HepG2 (cell line): ENCODE results near the gene SERPINF2. TPM values are rescaled to one million over a fixed set of nuclear protein-coding genes. Genes with fewer than 3 reads are reported as not detected.

ENCODE experiments used
- ELK4 ChIP-seq: sonication (generic); formaldehyde crosslinking; IDR thresholded peaks from 2 replicates; pipeline ENCODE4 v1.9.0; 2021; ENCODE audit warnings: missing genetic modification reagents, borderline replicate concordance
- GATAD2A ChIP-seq: IDR thresholded peaks from 2 replicates; pipeline ENCODE4 v1.6.1; 2016
- HMGA1 ChIP-seq: sonication (generic); formaldehyde crosslinking; conservative IDR thresholded peaks from 2 replicates; pipeline ENCODE4 v1.4.0; 2020; ENCODE audit warnings: missing genetic modification reagents
- KAT8 ChIP-seq: IDR thresholded peaks from 2 replicates; pipeline ENCODE4 v1.6.1; 2016; ENCODE audit warnings: missing genetic modification reagents, missing compliant biosample characterization
- LBX2 ChIP-seq: sonication (generic); formaldehyde crosslinking; IDR thresholded peaks from 2 replicates; pipeline ENCODE4 v1.5.0; 2020; ENCODE audit warnings: missing genetic modification reagents, mild to moderate bottlenecking, borderline replicate concordance
- PHB2 ChIP-seq: fragments of 450-650 bp; IDR thresholded peaks from 2 replicates; pipeline ENCODE4 v1.6.1; 2018; ENCODE audit not compliant: partially characterized antibody
- POGZ ChIP-seq: sonication (generic); formaldehyde crosslinking; IDR thresholded peaks from 2 replicates; pipeline ENCODE4 v1.4.0; 2020; ENCODE audit warnings: mild to moderate bottlenecking, missing genetic modification reagents
- SMAD1 ChIP-seq: sonication (generic); formaldehyde crosslinking; IDR thresholded peaks from 2 replicates; pipeline ENCODE4 v1.4.0; 2020; ENCODE audit warnings: missing genetic modification reagents, low read depth, mild to moderate bottlenecking, borderline replicate concordance
- TAF15 ChIP-seq: fragments of 200-400 bp; formaldehyde crosslinking; IDR thresholded peaks from one replicate; pipeline ENCODE4 v1.6.1; 2018; ENCODE audit warnings: mild to moderate bottlenecking, low read depth, low read length; ENCODE audit not compliant: poor library complexity, severe bottlenecking
- ZFAT ChIP-seq: sonication (generic); formaldehyde crosslinking; conservative IDR thresholded peaks from 2 replicates; pipeline ENCODE4 v1.8.1; 2023; ENCODE audit warnings: missing genetic modification reagents, inconsistent platforms
- ZMYM4 ChIP-seq: sonication (generic); formaldehyde crosslinking; IDR thresholded peaks from 2 replicates; pipeline ENCODE4 v1.8.1; 2023; ENCODE audit warnings: mild to moderate bottlenecking, missing genetic modification reagents
- ZNF383 ChIP-seq: sonication (generic); formaldehyde crosslinking; IDR thresholded peaks from 2 replicates; pipeline ENCODE4 v1.4.0; 2020; ENCODE audit warnings: missing genetic modification reagents, mild to moderate bottlenecking, borderline replicate concordance
- ZNF530 ChIP-seq: sonication (generic); formaldehyde crosslinking; IDR thresholded peaks from 2 replicates; pipeline ENCODE4 v1.5.0; 2020; ENCODE audit warnings: low read depth, mild to moderate bottlenecking, missing genetic modification reagents
- ZUFSP ChIP-seq: sonication (generic); formaldehyde crosslinking; IDR thresholded peaks from 2 replicates; pipeline ENCODE4 v1.9.0; 2021; ENCODE audit warnings: missing genetic modification reagents, mild to moderate bottlenecking, borderline replicate concordance
- polyA plus RNA-seq, 8 experiments: library from polyadenylated mRNA; depleted of rRNA in 3 of 8; stranded (reverse) in 7 of 8; unstranded in 1 of 8; fragments of >200 nt; fragmentation: Illumina TruSeq in 4 of 8; extraction: Trizol in 4 of 8; gene quantifications; 2 replicates each; pipeline versions ENCODE4 v1.2.1 to v1.2.3, GENCODE V29; 2011 to 2016; ENCODE audit warnings: low read depth in 4 of 8, missing spikeins in 1 of 8, mixed read lengths in 1 of 8; ENCODE audit not compliant: insufficient read depth in 1 of 8
- total RNA-seq, 5 experiments: library from RNA; depleted of rRNA; stranded (reverse); fragments of >200 nt; fragmentation: Illumina TruSeq; extraction: Trizol; gene quantifications; 2 replicates each; pipeline ENCODE4 v1.2.3, GENCODE V29; 2016; ENCODE audit warnings: low read depth in 1 of 5
- TF ChIP-seq, protein P1 (sequence below): sonication (generic); formaldehyde crosslinking; IDR thresholded peaks from 2 replicates; pipeline ENCODE4 v1.4.0; 2020; ENCODE audit warnings: missing genetic modification reagents, borderline replicate concordance
- TF ChIP-seq, protein P2 (sequence below): sonication (generic); formaldehyde crosslinking; IDR thresholded peaks from 2 replicates; pipeline ENCODE4 v1.4.0; 2020; ENCODE audit warnings: low read depth, mild to moderate bottlenecking, missing genetic modification reagents
- TF ChIP-seq, protein P3 (sequence below): sonication (generic); formaldehyde crosslinking; IDR thresholded peaks from 2 replicates; pipeline ENCODE4 v1.5.0; 2020; ENCODE audit warnings: mild to moderate bottlenecking, missing genetic modification reagents

The SERPINF2 gene
- total and polyA plus RNA-seq, 2 of the 13 experiments (the other 11 are each of a cell fraction or from before 2014, with no cell fraction given): 309 to 548 TPM

DNA sequence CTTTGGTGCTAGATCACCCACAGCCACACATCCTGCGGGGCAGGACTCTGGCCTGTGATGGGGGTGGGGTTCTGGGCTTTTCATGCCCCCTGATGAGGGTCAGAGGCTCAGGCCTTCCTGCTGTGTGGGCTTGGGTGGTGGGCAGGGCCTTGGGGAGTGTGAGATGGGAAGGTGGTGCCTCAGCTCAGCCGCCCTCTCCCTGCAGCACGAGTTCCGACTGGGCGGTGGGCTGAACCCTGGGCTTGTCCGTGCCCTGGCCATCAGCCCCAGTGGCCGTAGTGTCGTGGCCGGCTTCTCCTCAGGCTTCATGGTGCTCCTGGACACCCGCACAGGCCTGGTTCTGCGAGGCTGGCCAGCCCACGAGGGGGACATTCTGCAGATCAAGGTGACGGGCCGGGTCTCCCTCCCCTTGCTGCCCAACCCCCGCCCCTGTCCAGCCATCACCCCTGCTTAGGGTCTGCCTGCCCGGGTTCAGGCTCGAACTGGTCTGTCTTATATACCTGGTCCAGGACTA lies 6.8 kb upstream of the SERPINF2 start (continued):
- TF ChIP-seq, protein P1, sequence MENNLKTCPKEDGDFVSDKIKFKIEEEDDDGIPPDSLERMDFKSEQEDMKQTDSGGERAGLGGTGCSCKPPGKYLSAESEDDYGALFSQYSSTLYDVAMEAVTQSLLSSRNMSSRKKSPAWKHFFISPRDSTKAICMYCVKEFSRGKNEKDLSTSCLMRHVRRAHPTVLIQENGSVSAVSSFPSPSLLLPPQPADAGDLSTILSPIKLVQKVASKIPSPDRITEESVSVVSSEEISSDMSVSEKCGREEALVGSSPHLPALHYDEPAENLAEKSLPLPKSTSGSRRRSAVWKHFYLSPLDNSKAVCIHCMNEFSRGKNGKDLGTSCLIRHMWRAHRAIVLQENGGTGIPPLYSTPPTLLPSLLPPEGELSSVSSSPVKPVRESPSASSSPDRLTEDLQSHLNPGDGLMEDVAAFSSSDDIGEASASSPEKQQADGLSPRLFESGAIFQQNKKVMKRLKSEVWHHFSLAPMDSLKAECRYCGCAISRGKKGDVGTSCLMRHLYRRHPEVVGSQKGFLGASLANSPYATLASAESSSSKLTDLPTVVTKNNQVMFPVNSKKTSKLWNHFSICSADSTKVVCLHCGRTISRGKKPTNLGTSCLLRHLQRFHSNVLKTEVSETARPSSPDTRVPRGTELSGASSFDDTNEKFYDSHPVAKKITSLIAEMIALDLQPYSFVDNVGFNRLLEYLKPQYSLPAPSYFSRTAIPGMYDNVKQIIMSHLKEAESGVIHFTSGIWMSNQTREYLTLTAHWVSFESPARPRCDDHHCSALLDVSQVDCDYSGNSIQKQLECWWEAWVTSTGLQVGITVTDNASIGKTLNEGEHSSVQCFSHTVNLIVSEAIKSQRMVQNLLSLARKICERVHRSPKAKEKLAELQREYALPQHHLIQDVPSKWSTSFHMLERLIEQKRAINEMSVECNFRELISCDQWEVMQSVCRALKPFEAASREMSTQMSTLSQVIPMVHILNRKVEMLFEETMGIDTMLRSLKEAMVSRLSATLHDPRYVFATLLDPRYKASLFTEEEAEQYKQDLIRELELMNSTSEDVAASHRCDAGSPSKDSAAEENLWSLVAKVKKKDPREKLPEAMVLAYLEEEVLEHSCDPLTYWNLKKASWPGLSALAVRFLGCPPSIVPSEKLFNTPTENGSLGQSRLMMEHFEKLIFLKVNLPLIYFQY (CRISPR knock-in tag): no peak
- TF ChIP-seq, protein P2, sequence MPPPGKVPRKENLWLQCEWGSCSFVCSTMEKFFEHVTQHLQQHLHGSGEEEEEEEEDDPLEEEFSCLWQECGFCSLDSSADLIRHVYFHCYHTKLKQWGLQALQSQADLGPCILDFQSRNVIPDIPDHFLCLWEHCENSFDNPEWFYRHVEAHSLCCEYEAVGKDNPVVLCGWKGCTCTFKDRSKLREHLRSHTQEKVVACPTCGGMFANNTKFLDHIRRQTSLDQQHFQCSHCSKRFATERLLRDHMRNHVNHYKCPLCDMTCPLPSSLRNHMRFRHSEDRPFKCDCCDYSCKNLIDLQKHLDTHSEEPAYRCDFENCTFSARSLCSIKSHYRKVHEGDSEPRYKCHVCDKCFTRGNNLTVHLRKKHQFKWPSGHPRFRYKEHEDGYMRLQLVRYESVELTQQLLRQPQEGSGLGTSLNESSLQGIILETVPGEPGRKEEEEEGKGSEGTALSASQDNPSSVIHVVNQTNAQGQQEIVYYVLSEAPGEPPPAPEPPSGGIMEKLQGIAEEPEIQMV (CRISPR knock-in tag): 0 out of 2 replicates have a peak, but pooled peaks have one; percentile 24
- TF ChIP-seq ZNF383: peak; percentile 93; the same call in 1 of the 2 replicates
- no peak for TF ChIP-seq KAT8 (CRISPR knock-in tag)
- no peak for TF ChIP-seq HMGA1 (CRISPR knock-in tag)
- no peak for TF ChIP-seq SMAD1 (CRISPR knock-in tag)
- TF ChIP-seq ZFAT (CRISPR knock-in tag): no peak
- TF ChIP-seq ELK4 (CRISPR knock-in tag): no peak
- no peak for TF ChIP-seq LBX2 (CRISPR knock-in tag)
- TF ChIP-seq POGZ (CRISPR knock-in tag): no peak
- no peak for TF ChIP-seq TAF15
- TF ChIP-seq GATAD2A: no peak
- no peak for TF ChIP-seq ZNF530 (CRISPR knock-in tag)
- TF ChIP-seq, protein P3, sequence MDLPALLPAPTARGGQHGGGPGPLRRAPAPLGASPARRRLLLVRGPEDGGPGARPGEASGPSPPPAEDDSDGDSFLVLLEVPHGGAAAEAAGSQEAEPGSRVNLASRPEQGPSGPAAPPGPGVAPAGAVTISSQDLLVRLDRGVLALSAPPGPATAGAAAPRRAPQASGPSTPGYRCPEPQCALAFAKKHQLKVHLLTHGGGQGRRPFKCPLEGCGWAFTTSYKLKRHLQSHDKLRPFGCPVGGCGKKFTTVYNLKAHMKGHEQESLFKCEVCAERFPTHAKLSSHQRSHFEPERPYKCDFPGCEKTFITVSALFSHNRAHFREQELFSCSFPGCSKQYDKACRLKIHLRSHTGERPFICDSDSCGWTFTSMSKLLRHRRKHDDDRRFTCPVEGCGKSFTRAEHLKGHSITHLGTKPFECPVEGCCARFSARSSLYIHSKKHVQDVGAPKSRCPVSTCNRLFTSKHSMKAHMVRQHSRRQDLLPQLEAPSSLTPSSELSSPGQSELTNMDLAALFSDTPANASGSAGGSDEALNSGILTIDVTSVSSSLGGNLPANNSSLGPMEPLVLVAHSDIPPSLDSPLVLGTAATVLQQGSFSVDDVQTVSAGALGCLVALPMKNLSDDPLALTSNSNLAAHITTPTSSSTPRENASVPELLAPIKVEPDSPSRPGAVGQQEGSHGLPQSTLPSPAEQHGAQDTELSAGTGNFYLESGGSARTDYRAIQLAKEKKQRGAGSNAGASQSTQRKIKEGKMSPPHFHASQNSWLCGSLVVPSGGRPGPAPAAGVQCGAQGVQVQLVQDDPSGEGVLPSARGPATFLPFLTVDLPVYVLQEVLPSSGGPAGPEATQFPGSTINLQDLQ (CRISPR knock-in tag): no peak
- TF ChIP-seq PHB2: no peak
- TF ChIP-seq ZMYM4 (CRISPR knock-in tag): no peak
- TF ChIP-seq ZUFSP (CRISPR knock-in tag): no peak
